ENCODE measurements around the gene ZNF324B. TPM values are rescaled to one million over a fixed set of nuclear protein-coding genes. Genes with fewer than 3 reads are reported as not detected.
"Not testable (repeated sequence)": the region's sequence is repeated elsewhere in the genome, so short reads cannot be mapped to it uniquely, and the experiment has no call there.

ZNF324B gene
- polyA plus RNA-seq, 2 of the 4 experiments (the other 2 are of a cell fraction): 3.8 to 6.8 TPM

- TF ChIP-seq GATA3 (IDR thresholded peaks at IDR 0.05; ENCODE audit: borderline replicate concordance) (no peak), JUNB (IDR thresholded peaks at IDR 0.05) (no peak), RAD21 (conservative IDR thresholded peaks at IDR 0.05 in 1 of 2, IDR thresholded peaks at IDR 0.05 in 1 of 2) (no peak), MAX (IDR thresholded peaks at IDR 0.05) (no peak), RCOR1 (IDR thresholded peaks at IDR 0.05; ENCODE audit: low read depth, low read length) (no peak), E2F6 (IDR thresholded peaks at IDR 0.05; ENCODE audit: borderline replicate concordance, low read depth) (no peak), RFX5 (IDR thresholded peaks at IDR 0.05) (no peak)
These were observed 49.5 kb upstream of the ZNF324B start (continued) for GRCh38 chr19:58401840-58402421.

- H3K4me2 ChIP-seq: peak overlapping the region; percentile 31; the same call in 2 of the 3 replicates
- 59% methylated on average over 5 of the region's 5 CpGs for WGBS (ENCODE audit: missing lambda C conversion rate)
- POLR2A ChIA-PET, FAIRE-seq, ATAC-seq, H3K9me3 ChIP-seq, H3K4me3 ChIP-seq, H3K27ac ChIP-seq: not testable (repeated sequence)
- H3K4me1 ChIP-seq: peaks cover 25% of the 10 kb centered on the region
- DNase-seq (ENCODE audit: low read depth in 1 of 2, low spot score in 1 of 2): peak in 1 of 2 experiments; percentile 44
- CTCF ChIA-PET: interaction anchor here (1.2 kb wide), 1 partner anchor 115 kb away, joined by 5 read pairs; the partner anchor contains the start of gene ZBTB45
These were observed 47.4 kb upstream of the ZNF324B start for GRCh38 chr19:58403920-58404478.

- Histone ChIP-seq H3K9me3 (no peaks in the 10 kb centered on the region), H3K4me3 (peak overlapping the region; percentile 96), H3K27ac (peak overlapping the region; percentile 93 to 94; a peak in 5 of 6 replicates), H3K4me1 (peaks cover 23% of the 10 kb centered on the region), H3K4me2 (peak overlapping the region; percentile 89)
- peak in 1 of 2 experiments; percentile 60 for DNase-seq (ENCODE audit: low read depth in 1 of 2, low spot score in 1 of 2)
- POLR2A ChIA-PET: interaction anchor here (1.1 kb wide), 1 partner anchor 45 kb away, joined by 3 read pairs; the partner anchor contains the start of gene ZNF497
- FAIRE-seq: no peak
- peak; percentile 29 to 44; a peak in 5 of 6 replicates for ATAC-seq
- CTCF ChIA-PET: interaction anchor here (0.6 to 2.0 kb wide), 9 partner anchors 8 to 223 kb away, joined by 3 to 6 read pairs (median 4); partner anchors contain the start of genes RPS5 and ZBTB45
- 82% methylated on average over 10 of the region's 10 CpGs for WGBS (ENCODE audit: missing lambda C conversion rate)
- TF ChIP-seq CTCF (IDR thresholded peaks at IDR 0.05): peak; percentile 35; the same call in 1 of the 3 replicates
- no peak for TF ChIP-seq NR3C1 (IDR thresholded peaks at IDR 0.05)
- TF ChIP-seq ZNF302 (CRISPR knock-in tag; IDR thresholded peaks at IDR 0.05): no peak
- TF ChIP-seq RFX5 (IDR thresholded peaks at IDR 0.05): no peak
- TF ChIP-seq RCOR1 (IDR thresholded peaks at IDR 0.05; ENCODE audit: low read depth, low read length): no peak
- peak; percentile 51; the same call in 1 of the 2 replicates for TF ChIP-seq PBX3 (IDR thresholded peaks at IDR 0.05)
- no peak for TF ChIP-seq ELK1 (IDR thresholded peaks at IDR 0.05; ENCODE audit: low read depth, low read length)
- TF ChIP-seq REST (IDR thresholded peaks at IDR 0.05): no peak
- TF ChIP-seq ZC3H11A (IDR thresholded peaks at IDR 0.05): no peak
- TF ChIP-seq GATA3 (IDR thresholded peaks at IDR 0.05; ENCODE audit: borderline replicate concordance): no peak
- peak; percentile 36 for TF ChIP-seq POLR2A (IDR thresholded peaks at IDR 0.05; ENCODE audit: low read length)
- no peak for TF ChIP-seq ZFP36 (IDR thresholded peaks at IDR 0.05; ENCODE audit: borderline replicate concordance, partially characterized antibody)
- no peak for TF ChIP-seq E2F6 (IDR thresholded peaks at IDR 0.05; ENCODE audit: borderline replicate concordance, low read depth)
- no peak for TF ChIP-seq ZSCAN20 (CRISPR knock-in tag; IDR thresholded peaks at IDR 0.05)
- 0 out of 2 replicates have a peak, but pooled peaks have one; percentile 21 for TF ChIP-seq MAX (IDR thresholded peaks at IDR 0.05)
- TF ChIP-seq TP53 (CRISPR knock-in tag; IDR thresholded peaks at IDR 0.05): no peak
- TF ChIP-seq PHF8 (IDR thresholded peaks at IDR 0.05; ENCODE audit: borderline replicate concordance, low read depth): no peak
- no peak for TF ChIP-seq CBX2 (IDR thresholded peaks at IDR 0.05; ENCODE audit: borderline replicate concordance, low read depth)
- no peak for TF ChIP-seq JUNB (IDR thresholded peaks at IDR 0.05)
These were observed 44.4 kb upstream of the ZNF324B start for GRCh38 chr19:58406818-58407657.

Measured in A549 (cell line).